Keratinocyte (primary cell): ENCODE data around the gene MGLL.

Experiments used
- EZH2 ChIP-seq: IDR thresholded peaks from one replicate; pipeline ENCODE4 v1.6.1; 2012; ENCODE audit warnings: inconsistent platforms, mild to moderate bottlenecking, low read length, moderate library complexity
- TF ChIP-seq, protein P1 (sequence below), 3 experiments: IDR thresholded peaks in 1 of 3; conservative IDR thresholded peaks in 1 of 3; optimal IDR thresholded peaks in 1 of 3; 2 replicates in 2 of 3; 3 replicates in 1 of 3; pipeline versions ENCODE3 to v1.5.1; 2011; ENCODE audit warnings: low read length in 3 of 3, mild to moderate bottlenecking in 3 of 3, moderate library complexity in 2 of 3, control low read depth in 1 of 3, inconsistent platforms in 1 of 3; ENCODE audit not compliant: insufficient read depth in 2 of 3; ENCODE audit errors: extremely low read depth in 1 of 3

DNA sequence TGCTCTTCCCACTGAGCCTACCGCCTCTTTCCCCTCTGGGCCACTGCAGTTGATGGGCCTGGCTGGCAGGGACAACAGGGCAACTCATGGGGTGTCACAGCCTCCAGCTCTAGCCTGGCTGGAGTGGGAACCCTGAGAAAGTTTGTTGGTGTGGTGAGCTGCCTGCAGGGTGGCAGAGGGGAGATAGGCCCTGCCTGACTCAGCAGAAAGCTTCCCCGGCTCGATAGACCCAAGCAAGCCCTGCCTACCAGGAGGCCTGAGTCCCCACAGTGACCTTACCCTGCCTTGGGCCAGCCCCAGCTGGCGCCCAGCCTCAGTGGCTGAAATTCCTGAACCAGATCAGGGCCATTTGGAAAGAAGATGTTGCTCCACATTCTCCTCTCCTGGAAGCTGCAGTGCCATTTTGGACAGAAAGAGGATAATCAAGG lies 120.2 kb downstream of the MGLL start:
- TF ChIP-seq, protein P1, sequence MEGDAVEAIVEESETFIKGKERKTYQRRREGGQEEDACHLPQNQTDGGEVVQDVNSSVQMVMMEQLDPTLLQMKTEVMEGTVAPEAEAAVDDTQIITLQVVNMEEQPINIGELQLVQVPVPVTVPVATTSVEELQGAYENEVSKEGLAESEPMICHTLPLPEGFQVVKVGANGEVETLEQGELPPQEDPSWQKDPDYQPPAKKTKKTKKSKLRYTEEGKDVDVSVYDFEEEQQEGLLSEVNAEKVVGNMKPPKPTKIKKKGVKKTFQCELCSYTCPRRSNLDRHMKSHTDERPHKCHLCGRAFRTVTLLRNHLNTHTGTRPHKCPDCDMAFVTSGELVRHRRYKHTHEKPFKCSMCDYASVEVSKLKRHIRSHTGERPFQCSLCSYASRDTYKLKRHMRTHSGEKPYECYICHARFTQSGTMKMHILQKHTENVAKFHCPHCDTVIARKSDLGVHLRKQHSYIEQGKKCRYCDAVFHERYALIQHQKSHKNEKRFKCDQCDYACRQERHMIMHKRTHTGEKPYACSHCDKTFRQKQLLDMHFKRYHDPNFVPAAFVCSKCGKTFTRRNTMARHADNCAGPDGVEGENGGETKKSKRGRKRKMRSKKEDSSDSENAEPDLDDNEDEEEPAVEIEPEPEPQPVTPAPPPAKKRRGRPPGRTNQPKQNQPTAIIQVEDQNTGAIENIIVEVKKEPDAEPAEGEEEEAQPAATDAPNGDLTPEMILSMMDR (optimal IDR thresholded peaks at IDR 0.05 in 1 of 3, IDR thresholded peaks at IDR 0.05 in 1 of 3, conservative IDR thresholded peaks at IDR 0.05 in 1 of 3; ENCODE audit: extremely low read depth in 1 of 3, insufficient read depth in 2 of 3, low read length in 3 of 3) = no peak
- TF ChIP-seq EZH2 = no peak
